ENCODE data around the gene CENPP.
"Not testable (repeated sequence)": the region's sequence is repeated elsewhere in the genome, so short reads cannot be mapped to it uniquely, and the experiment has no call there.

- TF ChIP-seq CTCF, POLR2A (IDR thresholded peaks at IDR 0.05): not testable (repeated sequence)
These were observed 246.1 kb downstream of the CENPP start for GRCh38 chr9:92571871-92572270.

Measured in thyroid gland (tissue), 4 donors.